ENCODE results near the gene FAM234B. TPM values are rescaled to one million over a fixed set of nuclear protein-coding genes. Genes with fewer than 3 reads are reported as not detected.
"Not testable (repeated sequence)": the region's sequence is repeated elsewhere in the genome, so short reads cannot be mapped to it uniquely, and the experiment has no call there.

Gene FAM234B
- total RNA-seq, 2 donors from 2014 or later = 4.5 to 8.5 TPM

- ATAC-seq (ENCODE audit: insufficient number of reproducible peaks, low FRiP score, low read depth) (peak; percentile 22), DNase-seq (ENCODE audit: low spot score) (no peak)
- Histone ChIP-seq H3K4me3 (peak overlapping the region; percentile 99), H3K36me3 (no peaks in the 10 kb centered on the region), H3K4me1 (ENCODE audit: control insufficient read depth in 1 of 2, low read depth in 2 of 2) (peaks cover 0 to 14% of the 10 kb centered on the region in 2 donors), H3K27me3 (replicated peaks; ENCODE audit: insufficient read depth) (no peaks in the 10 kb centered on the region), H3K27ac (no peak overlapping the region), H3K9me3 (no peaks in the 10 kb centered on the region)
- TF ChIP-seq, protein P1, sequence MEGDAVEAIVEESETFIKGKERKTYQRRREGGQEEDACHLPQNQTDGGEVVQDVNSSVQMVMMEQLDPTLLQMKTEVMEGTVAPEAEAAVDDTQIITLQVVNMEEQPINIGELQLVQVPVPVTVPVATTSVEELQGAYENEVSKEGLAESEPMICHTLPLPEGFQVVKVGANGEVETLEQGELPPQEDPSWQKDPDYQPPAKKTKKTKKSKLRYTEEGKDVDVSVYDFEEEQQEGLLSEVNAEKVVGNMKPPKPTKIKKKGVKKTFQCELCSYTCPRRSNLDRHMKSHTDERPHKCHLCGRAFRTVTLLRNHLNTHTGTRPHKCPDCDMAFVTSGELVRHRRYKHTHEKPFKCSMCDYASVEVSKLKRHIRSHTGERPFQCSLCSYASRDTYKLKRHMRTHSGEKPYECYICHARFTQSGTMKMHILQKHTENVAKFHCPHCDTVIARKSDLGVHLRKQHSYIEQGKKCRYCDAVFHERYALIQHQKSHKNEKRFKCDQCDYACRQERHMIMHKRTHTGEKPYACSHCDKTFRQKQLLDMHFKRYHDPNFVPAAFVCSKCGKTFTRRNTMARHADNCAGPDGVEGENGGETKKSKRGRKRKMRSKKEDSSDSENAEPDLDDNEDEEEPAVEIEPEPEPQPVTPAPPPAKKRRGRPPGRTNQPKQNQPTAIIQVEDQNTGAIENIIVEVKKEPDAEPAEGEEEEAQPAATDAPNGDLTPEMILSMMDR (IDR thresholded peaks at IDR 0.05) = no peak
Measured at GRCh38 chr12:13044906-13045299, 722 bp downstream of the FAM234B start.

DNA sequence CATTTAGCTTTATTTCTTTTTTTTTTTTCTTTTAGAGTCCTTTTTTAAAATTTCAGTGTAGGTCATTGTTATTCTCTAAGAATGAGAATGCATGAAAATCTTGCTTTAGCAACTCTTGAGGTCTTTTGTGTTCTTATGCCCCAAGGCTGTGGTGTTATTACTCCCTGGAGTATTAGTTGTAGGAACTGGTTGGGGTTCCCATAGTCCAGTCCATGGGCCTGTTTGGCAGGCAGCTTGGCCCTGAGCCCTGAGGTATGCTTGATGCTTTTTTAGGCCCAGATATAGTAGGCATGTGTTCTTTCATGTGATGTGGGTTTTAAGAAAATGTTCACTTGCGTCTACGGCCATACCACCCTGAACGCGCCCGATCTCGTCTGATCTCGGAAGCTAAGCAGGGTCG lies 1.6 kb downstream of the FAM234B start:
- no peaks in the 10 kb centered on the region for H3K9me3 ChIP-seq
- H3K27ac ChIP-seq = no peak overlapping the region
- no peaks in the 10 kb centered on the region for H3K27me3 ChIP-seq (replicated peaks; ENCODE audit: insufficient read depth)
- no peak for ATAC-seq (ENCODE audit: insufficient number of reproducible peaks, low FRiP score, low read depth)
- H3K4me1 ChIP-seq (ENCODE audit: control insufficient read depth in 1 of 2, low read depth in 2 of 2) = peaks cover 0 to 14% of the 10 kb centered on the region in 2 donors
- H3K4me3 ChIP-seq = no peak overlapping the region
- no peak for DNase-seq (ENCODE audit: low spot score)
- TF ChIP-seq, protein P1 (IDR thresholded peaks at IDR 0.05) = no peak
- H3K36me3 ChIP-seq = no peaks in the 10 kb centered on the region

- H3K27me3 ChIP-seq (replicated peaks; ENCODE audit: insufficient read depth) = no peaks in the 10 kb centered on the region
- H3K4me1 ChIP-seq (ENCODE audit: control insufficient read depth in 1 of 2, low read depth in 2 of 2) = peaks cover 0 to 14% of the 10 kb centered on the region in 2 donors
- no peak for DNase-seq (ENCODE audit: low spot score)
- no peaks in the 10 kb centered on the region for H3K9me3 ChIP-seq
- H3K4me3 ChIP-seq = no peak overlapping the region
- H3K36me3 ChIP-seq = no peaks in the 10 kb centered on the region
- no peak for ATAC-seq (ENCODE audit: insufficient number of reproducible peaks, low FRiP score, low read depth)
- no peak overlapping the region for H3K27ac ChIP-seq
- TF ChIP-seq, protein P1 (IDR thresholded peaks at IDR 0.05) = no peak
Measured at GRCh38 chr12:13046964-13047363, 2.8 kb downstream of the FAM234B start.

DNA sequence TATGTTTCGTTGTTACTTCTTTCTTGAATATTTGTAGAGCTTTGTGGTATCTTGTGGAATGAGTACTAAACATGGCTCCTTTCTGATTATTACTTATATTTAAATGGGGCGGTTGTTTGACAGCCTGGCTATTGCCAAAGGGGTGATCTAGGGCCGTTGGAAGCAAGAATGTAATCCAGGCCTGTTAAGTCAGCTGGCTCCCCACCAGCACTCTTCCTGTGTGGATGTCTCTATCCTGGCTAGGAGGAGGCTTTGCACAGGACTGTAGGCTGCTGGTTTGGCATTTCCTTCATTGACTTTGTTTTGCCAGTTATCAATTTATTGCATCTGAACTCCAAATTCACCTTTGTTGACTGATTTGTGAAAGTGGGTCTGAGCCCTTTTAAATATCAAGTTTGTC lies 5.6 kb downstream of the FAM234B start:
- Histone ChIP-seq H3K4me3 (no peak overlapping the region), H3K27ac (no peak overlapping the region), H3K4me1 (ENCODE audit: control insufficient read depth in 1 of 2, low read depth in 2 of 2) (peaks cover 0 to 13% of the 10 kb centered on the region in 2 donors), H3K36me3 (no peaks in the 10 kb centered on the region), H3K9me3 (peaks cover 7% of the 10 kb centered on the region), H3K27me3 (replicated peaks; ENCODE audit: insufficient read depth) (no peaks in the 10 kb centered on the region)
- ATAC-seq (ENCODE audit: insufficient number of reproducible peaks, low FRiP score, low read depth) (no peak), DNase-seq (ENCODE audit: low spot score) (no peak)
- TF ChIP-seq, protein P1 (IDR thresholded peaks at IDR 0.05) = no peak

GRCh38 chr12:13052421-13052820 lies 8.2 kb downstream of the FAM234B start:
- Histone ChIP-seq H3K9me3 (peaks cover 7% of the 10 kb centered on the region), H3K4me1 (ENCODE audit: control insufficient read depth in 1 of 2, low read depth in 2 of 2) (no peaks in the 10 kb centered on the region), H3K4me3 (no peak overlapping the region), H3K36me3 (peaks cover 4% of the 10 kb centered on the region), H3K27ac (no peak overlapping the region), H3K27me3 (replicated peaks; ENCODE audit: insufficient read depth) (no peaks in the 10 kb centered on the region)
- ATAC-seq (ENCODE audit: insufficient number of reproducible peaks, low FRiP score, low read depth) (no peak), DNase-seq (ENCODE audit: low spot score) (no peak)
- TF ChIP-seq, protein P1 (IDR thresholded peaks at IDR 0.05) = no peak

GRCh38 chr12:13053617-13054016 lies 9.4 kb downstream of the FAM234B start:
- not testable (repeated sequence) for DNase-seq (ENCODE audit: low spot score); H3K27ac ChIP-seq; H3K4me1 ChIP-seq (ENCODE audit: control insufficient read depth in 1 of 2, low read depth in 2 of 2); H3K27me3 ChIP-seq (replicated peaks; ENCODE audit: insufficient read depth); H3K36me3 ChIP-seq; H3K9me3 ChIP-seq; H3K4me3 ChIP-seq; ATAC-seq (ENCODE audit: insufficient number of reproducible peaks, low FRiP score, low read depth)

Measured in thoracic aorta (tissue), 2 donors.